Aorta (tissue), 5 donors: ENCODE results near the gene DENND2A. TPM values are rescaled to one million over a fixed set of nuclear protein-coding genes. Genes with fewer than 3 reads are reported as not detected.
"Not testable (repeated sequence)": the region's sequence is repeated elsewhere in the genome, so short reads cannot be mapped to it uniquely, and the experiment has no call there.

Experiments
- ATAC-seq: fragments of 200-7000 bp; cut with Tn5 transposase; one replicate; pipeline ENCODE4 v1.9.1; 2022; ENCODE audit warnings: moderate library complexity; ENCODE audit not compliant: low FRiP score
- DNase-seq, 2 donors: peaks; one replicate each; pipeline ENCODE4 v3.0.0-alpha.2; 2020
- H3K27ac ChIP-seq, 2 donors: one replicate each; pipeline ENCODE4 v1.5.1; 2013; ENCODE audit warnings: low read length in 2 of 2, mild to moderate bottlenecking in 2 of 2, moderate library complexity in 2 of 2, control low read depth in 1 of 2, inconsistent platforms in 1 of 2, low read depth in 1 of 2
- H3K27me3 ChIP-seq, 2 donors: one replicate each; pipeline ENCODE4 v1.6.1; 2013; ENCODE audit warnings: control low read depth in 1 of 2, low read length in 1 of 2, mild to moderate bottlenecking in 1 of 2, moderate library complexity in 1 of 2; ENCODE audit not compliant: insufficient read depth in 2 of 2, control insufficient read depth in 1 of 2
- H3K36me3 ChIP-seq, 2 donors: one replicate each; pipeline ENCODE4 v1.6.1; 2013; ENCODE audit warnings: control low read depth in 1 of 2, low read length in 1 of 2, mild to moderate bottlenecking in 1 of 2; ENCODE audit not compliant: insufficient read depth in 2 of 2, control insufficient read depth in 1 of 2
- H3K4me1 ChIP-seq, 2 donors: one replicate each; pipeline ENCODE4 v1.6.1; 2013; ENCODE audit warnings: low read length in 2 of 2, control low read depth in 1 of 2, mild to moderate bottlenecking in 1 of 2, moderate library complexity in 1 of 2; ENCODE audit not compliant: insufficient read depth in 2 of 2, control insufficient read depth in 1 of 2
- H3K4me3 ChIP-seq, 2 donors: one replicate each; pipeline ENCODE4 v1.5.1; 2013; ENCODE audit warnings: low read length in 2 of 2, control low read depth in 1 of 2, mild to moderate bottlenecking in 1 of 2
- H3K9me3 ChIP-seq: one replicate; pipeline ENCODE4 v1.6.1; 2013; ENCODE audit warnings: mild to moderate bottlenecking, low read length; ENCODE audit not compliant: control insufficient read depth
- WGBS, 2 donors: extraction: QIAGEN DNeasy Blood & Tissue Kit; methylation state at CpG; one replicate each; pipeline ENCODE4 v1.1.7; 2013; 5-methylcytosine and 5-hydroxymethylcytosine counted together
- intact Hi-C, 2 donors: fragments of 100-400 bp; cut with DNase I; formaldehyde crosslinking; loops; one replicate each; pipeline versions ENCODE4 v1.14.2 to v1.15.0; 2022
- polyA plus RNA-seq, 2 donors: library from polyadenylated mRNA; stranded (reverse); fragments of 200-250 nt; gene quantifications; one replicate each; pipeline ENCODE4 v1.2.3, GENCODE V29; 2013
- total RNA-seq, 2 donors: library from RNA; stranded (reverse); fragmentation: NEBNext Ultra II Directional; extraction: Animal tissue kit (Norgen Biotek cat#: 25700); gene quantifications; one replicate each; pipeline ENCODE4 v1.2.1, GENCODE V29; 2021
- donor health status: healthy with polysubstance abuse.
- donor health status: Bipolar disorder and iron deficiency.
- donor health status: DM: no; HTN: no; CAD: no.
- donor health status: DM: no; HTN: no; CAD: no.
- donor health status: DM: yes; HTN: yes; CAD: no.

Gene DENND2A
- total and polyA plus RNA-seq, 4 donors: 1.4 to 19.2 (median 3.8) TPM

GRCh38 chr7:140646931-140647647 lies 6.5 kb upstream of the DENND2A start:
- no peak overlapping the region for H3K27ac ChIP-seq
- 23 to 27% methylated on average over 8 of the region's 8 CpGs for WGBS, 2 donors
- H3K4me1 ChIP-seq: no peaks in the 10 kb centered on the region
- H3K27me3 ChIP-seq: no peaks in the 10 kb centered on the region
- DNase-seq: peak in 1 of 2 donors; percentile 71
- peak; percentile 22 for ATAC-seq
- no peaks in the 10 kb centered on the region for H3K36me3 ChIP-seq
- H3K4me3 ChIP-seq: no peak overlapping the region
- no peaks in the 10 kb centered on the region for H3K9me3 ChIP-seq
- intact Hi-C loops: no loop called here

DNA sequence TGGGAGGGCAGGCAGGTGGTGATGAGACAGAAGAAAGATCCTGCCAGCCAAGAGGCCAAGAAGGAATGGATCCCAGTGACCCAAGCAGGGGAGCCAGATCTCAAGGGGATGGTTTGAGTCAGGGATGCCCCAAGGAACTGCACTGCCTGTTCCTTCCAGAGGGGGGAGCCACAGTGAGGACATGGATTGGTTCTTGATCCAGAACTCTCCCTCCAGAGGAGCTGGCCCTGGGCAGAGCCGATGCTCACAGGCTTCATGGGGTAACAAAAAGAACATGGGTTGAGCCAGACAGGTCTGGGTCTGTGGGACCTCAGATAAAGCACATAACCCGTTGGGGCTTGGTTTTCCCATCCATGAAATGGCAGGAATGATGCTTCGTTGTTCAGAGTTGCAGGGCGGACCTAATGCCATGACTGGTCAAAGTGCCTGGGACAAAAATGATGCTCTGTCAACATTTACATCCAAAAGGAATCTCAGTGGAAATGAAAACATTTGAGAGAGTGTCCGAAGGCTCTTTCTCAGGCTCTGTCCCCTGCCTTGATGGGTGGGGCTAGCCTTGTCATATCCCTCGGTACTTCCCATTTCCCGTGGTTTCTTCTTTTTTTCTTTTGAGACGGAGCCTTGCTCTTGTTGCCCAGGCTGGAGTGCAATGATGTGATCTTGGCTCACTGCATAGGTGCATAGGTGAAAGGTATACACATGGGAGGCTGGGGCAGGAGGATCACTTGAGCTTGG lies 4.7 kb upstream of the DENND2A start:
- ATAC-seq: no peak
- H3K9me3 ChIP-seq: no peaks in the 10 kb centered on the region
- H3K36me3 ChIP-seq: no peaks in the 10 kb centered on the region
- intact Hi-C loops: no loop called here
- H3K4me1 ChIP-seq: no peaks in the 10 kb centered on the region
- WGBS, 2 donors: 83 to 86% methylated on average over 8 of the region's 8 CpGs
- DNase-seq: peak in 1 of 2 donors; percentile 60
- H3K27ac ChIP-seq: no peak overlapping the region
- H3K27me3 ChIP-seq: no peaks in the 10 kb centered on the region
- no peak overlapping the region for H3K4me3 ChIP-seq

DNA sequence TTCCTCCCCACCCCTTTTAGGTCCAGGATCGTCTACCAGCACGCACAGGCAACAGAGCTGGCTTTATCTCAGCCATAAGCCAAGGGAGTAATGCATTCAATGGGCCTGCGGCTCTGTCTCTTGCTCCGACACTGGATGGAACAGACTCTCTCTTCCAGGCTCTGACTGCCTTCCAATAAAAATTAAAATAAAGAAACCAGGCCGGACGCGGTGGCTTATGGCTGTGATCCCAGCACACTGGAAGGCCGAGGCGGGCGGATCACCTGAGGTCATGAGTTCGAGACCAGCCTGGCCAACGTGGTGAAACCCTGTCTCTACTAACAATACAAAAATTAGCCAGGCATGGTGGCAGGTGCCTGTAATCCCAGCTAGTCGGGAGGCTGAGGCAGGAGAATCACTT lies 4.1 kb upstream of the DENND2A start:
- H3K36me3 ChIP-seq, H3K27ac ChIP-seq, H3K9me3 ChIP-seq, H3K4me3 ChIP-seq, intact Hi-C loops, H3K4me1 ChIP-seq, H3K27me3 ChIP-seq, ATAC-seq: not testable (repeated sequence)
- peak in 1 of 2 donors; percentile 36 for DNase-seq
- 56 to 64% methylated on average over 13 of the region's 13 CpGs for WGBS, 2 donors

GRCh38 chr7:140643416-140643815 lies 2.8 kb upstream of the DENND2A start:
- intact Hi-C loops: no loop called here
- Histone ChIP-seq H3K9me3 (no peaks in the 10 kb centered on the region), H3K36me3 (no peaks in the 10 kb centered on the region), H3K27me3 (no peaks in the 10 kb centered on the region), H3K27ac (no peak overlapping the region), H3K4me3 (no peak overlapping the region), H3K4me1 (no peaks in the 10 kb centered on the region)
- WGBS, 2 donors: 89 to 98% methylated on average over 5 of the region's 5 CpGs
- ATAC-seq (no peak), DNase-seq (no peak)

- 74 to 75% methylated on average over 15 of the region's 15 CpGs for WGBS, 2 donors
- DNase-seq (peak; percentile 17 to 43), ATAC-seq (no peak)
- Histone ChIP-seq H3K4me3 (no peak overlapping the region), H3K27me3 (no peaks in the 10 kb centered on the region), H3K27ac (no peak overlapping the region), H3K36me3 (no peaks in the 10 kb centered on the region), H3K4me1 (no peaks in the 10 kb centered on the region), H3K9me3 (no peaks in the 10 kb centered on the region)
- intact Hi-C loops: no loop called here
Observed at GRCh38 chr7:140641524-140642195, 1.0 kb upstream of the DENND2A start.

DNA sequence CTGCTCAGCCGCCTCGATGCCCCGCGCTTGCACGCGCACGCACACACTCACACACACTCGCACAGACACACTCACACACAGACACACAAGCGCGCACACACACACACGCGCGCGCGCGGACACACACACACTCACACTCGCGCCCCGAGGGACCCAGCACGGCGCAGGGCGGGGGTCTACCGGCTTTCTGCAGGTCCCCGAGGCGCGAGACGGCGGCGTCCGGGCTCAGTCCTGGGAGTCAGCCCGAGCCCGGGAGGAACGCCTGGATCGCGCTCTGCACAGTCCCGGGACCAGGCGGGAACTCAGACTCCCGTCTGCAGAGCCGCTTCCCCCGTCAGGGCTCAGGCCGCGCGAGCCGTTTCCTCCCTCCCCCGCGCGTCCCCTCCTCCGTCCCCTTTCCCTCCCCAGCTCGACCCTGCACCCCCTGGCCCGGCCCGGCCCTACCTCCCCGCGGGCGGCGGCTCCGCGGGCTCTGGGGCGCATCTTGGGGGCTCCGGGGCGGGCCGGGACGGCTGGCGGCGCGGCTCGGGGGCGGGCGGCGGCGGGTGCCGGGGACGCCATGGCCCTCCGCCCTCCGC lies 464 bp downstream of the DENND2A start:
- H3K4me3 ChIP-seq: peak overlapping the region; percentile 13 to 47
- ATAC-seq: peak; percentile 55
- no peaks in the 10 kb centered on the region for H3K4me1 ChIP-seq
- no peak overlapping the region for H3K27ac ChIP-seq
- WGBS, 2 donors: 0% methylated on average over 53 to 74 of the region's 74 CpGs
- no peaks in the 10 kb centered on the region for H3K9me3 ChIP-seq
- intact Hi-C loops: no loop called here
- DNase-seq: peak; percentile 64 to 82
- H3K36me3 ChIP-seq: no peaks in the 10 kb centered on the region
- no peaks in the 10 kb centered on the region for H3K27me3 ChIP-seq

DNA sequence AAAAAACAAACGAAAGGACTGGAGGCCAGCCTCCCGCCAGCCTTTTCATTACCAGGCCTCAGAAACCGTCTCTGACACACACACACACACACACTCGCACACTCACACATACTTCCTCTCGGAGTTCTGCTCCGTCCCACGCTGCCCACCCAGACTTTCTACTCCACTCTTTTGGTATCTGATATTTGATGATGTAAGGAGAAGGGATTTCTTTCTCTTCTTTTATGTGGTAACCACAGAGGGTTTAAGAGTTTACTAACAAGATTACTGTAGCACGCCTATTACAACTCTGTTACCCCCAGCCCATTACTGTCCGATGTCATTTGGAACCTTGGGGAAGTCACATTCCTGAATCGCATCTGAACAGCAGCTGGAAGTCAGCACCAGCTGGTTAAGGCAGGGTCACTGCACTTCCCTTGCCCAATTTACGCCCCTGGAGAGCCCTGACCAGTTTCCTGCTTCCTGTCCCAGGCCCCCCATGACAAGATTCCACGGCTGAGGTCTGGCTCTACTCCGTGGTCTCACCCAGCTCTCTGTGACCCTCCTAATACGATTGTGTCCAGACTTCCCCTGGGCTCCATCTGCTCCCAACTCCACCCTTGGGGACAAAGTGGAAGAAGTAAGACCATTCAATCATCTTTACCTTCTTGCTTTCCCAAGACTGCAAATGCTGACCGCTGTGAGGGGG lies 1.1 kb downstream of the DENND2A start:
- WGBS, 2 donors: 20 to 22% methylated on average over 15 of the region's 15 CpGs
- intact Hi-C loops: no loop called here
- Histone ChIP-seq H3K4me3 (peak overlapping the region in 1 of 2 donors; percentile 47), H3K4me1 (no peaks in the 10 kb centered on the region), H3K27ac (no peak overlapping the region), H3K36me3 (no peaks in the 10 kb centered on the region), H3K9me3 (no peaks in the 10 kb centered on the region), H3K27me3 (no peaks in the 10 kb centered on the region)
- DNase-seq: peak; percentile 61 to 69
- peak; percentile 40 for ATAC-seq

GRCh38 chr7:140638173-140638791 lies 2.3 kb downstream of the DENND2A start:
- Histone ChIP-seq H3K27ac (no peak overlapping the region), H3K27me3 (no peaks in the 10 kb centered on the region), H3K4me1 (no peaks in the 10 kb centered on the region), H3K36me3 (no peaks in the 10 kb centered on the region), H3K4me3 (no peak overlapping the region), H3K9me3 (no peaks in the 10 kb centered on the region)
- 42 to 43% methylated on average over 6 of the region's 6 CpGs for WGBS, 2 donors
- intact Hi-C loops: no loop called here
- DNase-seq: peak; percentile 49 to 59
- peak; percentile 50 for ATAC-seq
